ENCODE results near the gene BMP7. TPM values are rescaled to one million over a fixed set of nuclear protein-coding genes. Genes with fewer than 3 reads are reported as not detected.

The BMP7 gene
- total and polyA plus RNA-seq, 2 of the 8 experiments (the other 6 are each of a cell fraction or from before 2014, with no cell fraction given), result 9.2 to 14.7 TPM

DNA sequence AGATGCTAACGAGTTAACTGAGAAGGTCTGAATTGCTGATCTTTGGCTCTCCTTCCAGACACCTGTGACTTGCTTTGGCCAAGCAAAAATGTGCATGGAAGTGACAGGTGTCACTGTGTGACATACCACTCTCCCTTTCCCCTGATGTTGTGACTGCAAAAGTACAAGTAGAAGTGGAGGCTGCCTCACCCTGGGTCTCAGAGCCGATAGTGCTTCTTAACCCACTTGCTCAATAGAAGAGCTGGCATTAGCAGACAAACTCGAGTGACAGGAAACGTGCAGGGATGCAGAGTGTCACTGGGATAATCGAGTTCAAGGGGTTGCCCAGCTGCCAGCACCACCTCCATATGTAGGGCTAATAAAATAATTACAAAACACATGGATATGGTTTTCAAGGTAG is 46.8 kb upstream of the BMP7 start:
- no peaks in the 10 kb centered on the region; a peak in 2 of 7 replicates for H3K27me3 ChIP-seq (replicated peaks in 1 of 4; ENCODE audit: control insufficient read depth in 3 of 4, extremely low read depth in 1 of 4, insufficient read depth in 3 of 4, low read length in 3 of 4)

More for the DNA sequence above, 46.8 kb upstream of the BMP7 start:
- Histone ChIP-seq H3K23me2 (ENCODE audit: low read depth, low read length) (no peaks in the 10 kb centered on the region), H2AK5ac (ENCODE audit: low read depth, low read length) (no peak overlapping the region), H3K4me3 (ENCODE audit: extremely low read depth in 1 of 4, insufficient read depth in 2 of 4, low read depth in 3 of 4, low read length in 4 of 4) (no peak overlapping the region), H3K56ac (replicated peaks; ENCODE audit: insufficient read length, low read depth, low read length) (no peak overlapping the region), H2BK15ac (ENCODE audit: low read length) (no peak overlapping the region), H4K20me1 (replicated peaks in 1 of 2; ENCODE audit: control insufficient read depth in 1 of 2, insufficient read depth in 2 of 2, low read length in 2 of 2) (no peaks in the 10 kb centered on the region), H3K9me3 (ENCODE audit: insufficient read depth in 2 of 2, low read depth in 1 of 2, low read length in 1 of 2) (no peaks in the 10 kb centered on the region), H3K36me3 (ENCODE audit: control insufficient read depth in 2 of 4, insufficient read depth in 4 of 4, low read length in 3 of 4) (no peaks in the 10 kb centered on the region), H3K9ac (replicated peaks in 1 of 4; ENCODE audit: extremely low read depth in 1 of 4, low read depth in 3 of 4, low read length in 3 of 4) (no peak overlapping the region), H4K8ac (ENCODE audit: extremely low read depth, insufficient read depth, low read length) (no peak overlapping the region), H2BK20ac (ENCODE audit: low read length) (no peak overlapping the region), H3K23ac (ENCODE audit: insufficient read length) (no peak overlapping the region), H3K79me1 (ENCODE audit: low read depth, low read length) (no peaks in the 10 kb centered on the region), H3K79me2 (ENCODE audit: control insufficient read depth in 1 of 2, insufficient read depth in 2 of 2, low read length in 2 of 2) (no peaks in the 10 kb centered on the region), H3K4me2 (ENCODE audit: insufficient read depth in 1 of 2, low read depth in 2 of 2, low read length in 2 of 2) (no peak overlapping the region), H2BK5ac (ENCODE audit: low read depth, low read length) (no peak overlapping the region), H4K5ac (ENCODE audit: insufficient read length, low read depth, low read length) (no peak overlapping the region), H3K4ac (replicated peaks; ENCODE audit: insufficient read length, low read depth, low read length) (no peak overlapping the region), H3K18ac (ENCODE audit: extremely low read depth, low read length) (no peak overlapping the region), H2BK12ac (ENCODE audit: low read depth, low read length) (no peak overlapping the region), H3K27ac (ENCODE audit: low read depth, low read length) (no peak overlapping the region), H4K91ac (replicated peaks; ENCODE audit: insufficient read length, low read length) (no peak overlapping the region), H2AFZ (ENCODE audit: low read length) (no peak overlapping the region), H3K14ac (ENCODE audit: insufficient read length) (no peak overlapping the region), H2BK120ac (replicated peaks; ENCODE audit: low read depth, low read length) (no peak overlapping the region), H3K4me1 (replicated peaks in 1 of 4; ENCODE audit: control insufficient read depth in 3 of 4, insufficient read depth in 4 of 4, low read length in 3 of 4) (no peaks in the 10 kb centered on the region)
- TF ChIP-seq SAP30 (IDR thresholded peaks at IDR 0.05; ENCODE audit: insufficient read depth, insufficient replicate concordance, low read length) (no peak), SP4 (IDR thresholded peaks at IDR 0.05; ENCODE audit: low read length) (no peak), SP1 (IDR thresholded peaks at IDR 0.05; ENCODE audit: low read depth, low read length) (no peak), TAF1 (IDR thresholded peaks at IDR 0.05; ENCODE audit: low read depth, low read length) (no peak), POU5F1 (IDR thresholded peaks at IDR 0.05; ENCODE audit: low read depth, low read length) (no peak), FOSL1 (IDR thresholded peaks at IDR 0.05; ENCODE audit: insufficient read depth, low read depth, low read length) (no peak), POLR2A (IDR thresholded peaks at IDR 0.05; ENCODE audit: control extremely low read depth in 1 of 2, low read depth in 2 of 2, low read length in 2 of 2) (no peak), JUN (IDR thresholded peaks at IDR 0.05; ENCODE audit: low read depth, low read length) (no peak), RXRA (IDR thresholded peaks at IDR 0.05; ENCODE audit: insufficient read depth, low read depth, low read length) (no peak), ASH2L (IDR thresholded peaks at IDR 0.05; ENCODE audit: low read length) (no peak), YY1 (IDR thresholded peaks at IDR 0.05; ENCODE audit: low read depth, low read length) (no peak), SP2 (IDR thresholded peaks at IDR 0.05; ENCODE audit: low read length) (no peak), EZH2 (IDR thresholded peaks at IDR 0.05; ENCODE audit: low read depth, low read length, severe bottlenecking) (no peak), BACH1 (IDR thresholded peaks at IDR 0.05; ENCODE audit: low read length) (no peak)
- TF ChIP-seq, protein P1, sequence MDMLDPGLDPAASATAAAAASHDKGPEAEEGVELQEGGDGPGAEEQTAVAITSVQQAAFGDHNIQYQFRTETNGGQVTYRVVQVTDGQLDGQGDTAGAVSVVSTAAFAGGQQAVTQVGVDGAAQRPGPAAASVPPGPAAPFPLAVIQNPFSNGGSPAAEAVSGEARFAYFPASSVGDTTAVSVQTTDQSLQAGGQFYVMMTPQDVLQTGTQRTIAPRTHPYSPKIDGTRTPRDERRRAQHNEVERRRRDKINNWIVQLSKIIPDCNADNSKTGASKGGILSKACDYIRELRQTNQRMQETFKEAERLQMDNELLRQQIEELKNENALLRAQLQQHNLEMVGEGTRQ (IDR thresholded peaks at IDR 0.05; ENCODE audit: low read length), result no peak
- 80% methylated on average over 5 of the region's 5 CpGs; no CpG with 5 or more reads in 1 of the 2 experiments for WGBS, 2 experiments (ENCODE audit: extremely low coverage in 1 of 2, insufficient coverage in 1 of 2, insufficient read length in 1 of 2, insufficient replicate concordance in 2 of 2, low coverage in 1 of 2, low lambda C conversion rate in 2 of 2, missing lambda C conversion rate in 1 of 2)
- ChIA-PET CTCF (ENCODE audit: partially characterized antibody) (interaction anchor here (0.6 to 1.5 kb wide), 3 partner anchors 10 to 252 kb away, joined by 3 to 5 read pairs (median 3); no protein-coding TSS in a partner anchor), POLR2A (ENCODE audit: partially characterized antibody) (no interaction called here)
- no peak for FAIRE-seq
- DNase-seq (ENCODE audit: low read depth in 1 of 2, low spot score in 2 of 2), result no peak

Measured in H1 (cell line).